Measurements from ENCODE around the gene CHST8. TPM values are rescaled to one million over a fixed set of nuclear protein-coding genes. Genes with fewer than 3 reads are reported as not detected.

The CHST8 gene
- polyA plus RNA-seq, 3 donors = not detected

GRCh38 chr19:33775731-33776487, 154.2 kb downstream of the CHST8 start:
- no peak overlapping the region for H3K27ac Mint-ChIP-seq
- 93% methylated on average over 8 of the region's 9 CpGs for WGBS (ENCODE audit: insufficient coverage)
- Histone ChIP-seq H3K27me3 (ENCODE audit: control insufficient read depth in 2 of 2, insufficient read depth in 2 of 2, low read length in 2 of 2) (peaks cover 0 to 11% of the 10 kb centered on the region in 2 donors), H3K79me2 (ENCODE audit: insufficient read depth, low read length) (no peaks in the 10 kb centered on the region), H3K4me1 (ENCODE audit: control insufficient read depth in 1 of 2, insufficient read depth in 2 of 2, low read length in 2 of 2) (no peaks in the 10 kb centered on the region), H3K9ac (ENCODE audit: insufficient read depth, low read length, poor library complexity, severe bottlenecking) (no peak overlapping the region), H4K20me1 (ENCODE audit: insufficient read depth, low read length) (no peaks in the 10 kb centered on the region), H3K4me2 (replicated peaks; ENCODE audit: extremely low read depth, low read length, poor library complexity, severe bottlenecking) (no peak overlapping the region), H3K9me3 (replicated peaks in 1 of 2; ENCODE audit: control insufficient read depth in 1 of 2, insufficient read depth in 1 of 2, low read length in 2 of 2) (no peaks in the 10 kb centered on the region), H3K27ac (ENCODE audit: low read depth in 1 of 2, low read length in 2 of 2) (no peak overlapping the region), H3K4me3 (replicated peaks in 1 of 3; ENCODE audit: low read depth in 2 of 3, low read length in 3 of 3) (no peak overlapping the region), H2AFZ (ENCODE audit: insufficient read depth, low read depth, low read length, poor library complexity, severe bottlenecking) (no peak overlapping the region), H3K36me3 (replicated peaks in 1 of 2; ENCODE audit: control insufficient read depth in 1 of 2, insufficient read depth in 2 of 2, low read length in 2 of 2) (no peaks in the 10 kb centered on the region)
- no peak for TF ChIP-seq CTCF (IDR thresholded peaks at IDR 0.05)
- peaks cover 0 to 5% (median 0%) of the 10 kb centered on the region in 7 donors for H3K9me3 Mint-ChIP-seq
- no peaks in the 10 kb centered on the region for H3K36me3 Mint-ChIP-seq
- H3K4me1 Mint-ChIP-seq = peaks cover 3% of the 10 kb centered on the region
- H3K4me3 Mint-ChIP-seq = no peak overlapping the region
- H3K27me3 Mint-ChIP-seq (ENCODE audit: low read depth in 3 of 3) = peaks cover 15 to 19% (median 18%) of the 10 kb centered on the region in 3 donors
- DNase-seq = no peak
- intact Hi-C loops (cut with micrococcal nuclease) = loop anchor here (5.0 to 10.0 kb wide), 4 partner anchors 221 to 651 kb away; no protein-coding TSS in a partner anchor

GRCh38 chr19:33777351-33777750, 155.6 kb downstream of the CHST8 start:
- H3K27me3 Mint-ChIP-seq (ENCODE audit: low read depth in 3 of 3) = peaks cover 15 to 20% (median 19%) of the 10 kb centered on the region in 3 donors
- H4K20me1 ChIP-seq (ENCODE audit: insufficient read depth, low read length) = no peaks in the 10 kb centered on the region
- H3K4me2 ChIP-seq (replicated peaks; ENCODE audit: extremely low read depth, low read length, poor library complexity, severe bottlenecking) = no peak overlapping the region
- H3K9me3 Mint-ChIP-seq = peaks cover 0 to 5% (median 3%) of the 10 kb centered on the region in 7 donors
- H3K36me3 ChIP-seq (replicated peaks in 1 of 2; ENCODE audit: control insufficient read depth in 1 of 2, insufficient read depth in 2 of 2, low read length in 2 of 2) = no peaks in the 10 kb centered on the region
- no peak overlapping the region for H3K9ac ChIP-seq (ENCODE audit: insufficient read depth, low read length, poor library complexity, severe bottlenecking)
- DNase-seq = no peak
- no peaks in the 10 kb centered on the region for H3K36me3 Mint-ChIP-seq
- peaks cover 3% of the 10 kb centered on the region for H3K4me1 Mint-ChIP-seq
- H3K4me3 ChIP-seq (replicated peaks in 1 of 3; ENCODE audit: low read depth in 2 of 3, low read length in 3 of 3) = no peak overlapping the region
- H3K4me3 Mint-ChIP-seq = no peak overlapping the region
- H2AFZ ChIP-seq (ENCODE audit: insufficient read depth, low read depth, low read length, poor library complexity, severe bottlenecking) = no peak overlapping the region
- H3K79me2 ChIP-seq (ENCODE audit: insufficient read depth, low read length) = no peaks in the 10 kb centered on the region
- H3K4me1 ChIP-seq (ENCODE audit: control insufficient read depth in 1 of 2, insufficient read depth in 2 of 2, low read length in 2 of 2) = no peaks in the 10 kb centered on the region
- peaks cover 0 to 11% of the 10 kb centered on the region in 2 donors for H3K27me3 ChIP-seq (ENCODE audit: control insufficient read depth in 2 of 2, insufficient read depth in 2 of 2, low read length in 2 of 2)
- 72% methylated on average over 2 of the region's 9 CpGs for WGBS (ENCODE audit: insufficient coverage)
- no peaks in the 10 kb centered on the region for H3K9me3 ChIP-seq (replicated peaks in 1 of 2; ENCODE audit: control insufficient read depth in 1 of 2, insufficient read depth in 1 of 2, low read length in 2 of 2)
- no peak for TF ChIP-seq CTCF (IDR thresholded peaks at IDR 0.05)
- intact Hi-C loops (cut with micrococcal nuclease) = loop anchor here (5.0 to 10.0 kb wide), 4 partner anchors 220 to 653 kb away; no protein-coding TSS in a partner anchor
- H3K27ac Mint-ChIP-seq = no peak overlapping the region
- no peak overlapping the region for H3K27ac ChIP-seq (ENCODE audit: low read depth in 1 of 2, low read length in 2 of 2)

Data from CD14-positive monocyte (primary cell).